Peyer's patch (tissue), 4 donors: Measurements from ENCODE around the gene AMZ2.
"Not testable (repeated sequence)": the region's sequence is repeated elsewhere in the genome, so short reads cannot be mapped to it uniquely, and the experiment has no call there.

ENCODE experiments used
- CTCF ChIP-seq, 6 experiments: fragments of 450-650 bp in 4 of 6; fragments of 200-600 bp in 2 of 6; sonication (generic) in 1 of 6; IDR thresholded peaks; one replicate each; pipeline ENCODE4 v1.5.1; 2017 to 2019; ENCODE audit warnings: antibody characterized with exemption in 6 of 6, mild to moderate bottlenecking in 3 of 6, moderate library complexity in 1 of 6
- POLR2A ChIP-seq, 2 donors: fragments of 450-650 bp; IDR thresholded peaks; one replicate each; pipeline ENCODE4 v1.5.1; 2017; ENCODE audit warnings: antibody characterized with exemption in 2 of 2, mild to moderate bottlenecking in 2 of 2, moderate library complexity in 2 of 2

- TF ChIP-seq POLR2A, CTCF (IDR thresholded peaks at IDR 0.05): not testable (repeated sequence)
Observed at GRCh38 chr17:68201418-68201771, 46.4 kb upstream of the AMZ2 start.
